ENCODE results near the gene ADPRM. TPM values are rescaled to one million over a fixed set of nuclear protein-coding genes. Genes with fewer than 3 reads are reported as not detected.

ADPRM gene
- total RNA-seq, 2 experiments from 2014 or later = 34.2 to 35.0 TPM

DNA sequence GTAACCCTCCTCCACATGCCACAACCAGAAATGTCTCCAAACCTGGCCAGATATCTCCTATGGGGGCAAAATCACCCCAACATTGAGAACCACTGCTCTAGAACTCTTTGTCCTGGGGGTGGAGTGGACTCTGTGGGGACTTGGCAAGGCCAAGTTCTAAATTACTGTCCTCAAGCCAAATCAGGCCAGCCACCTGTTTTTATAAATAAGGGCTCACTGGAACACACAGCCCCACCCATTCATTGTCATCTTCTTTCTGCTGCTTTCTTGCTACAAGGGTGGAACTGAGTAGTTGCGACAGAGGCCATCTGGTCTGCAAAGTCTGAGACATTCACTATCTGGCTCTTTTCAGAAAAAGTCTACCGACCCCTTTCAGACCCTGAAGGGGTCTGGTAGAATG is 59.2 kb downstream of the ADPRM start:
- intact Hi-C loops (cut with DNase I, micrococcal nuclease) = no loop called here
- Mint-ChIP-seq H3K4me1 (ENCODE audit: low read depth) (no peaks in the 10 kb centered on the region), H3K9me3 (no peaks in the 10 kb centered on the region), H3K27me3 (no peaks in the 10 kb centered on the region), H3K4me3 (no peak overlapping the region), H3K36me3 (ENCODE audit: low read depth) (no peaks in the 10 kb centered on the region), H3K27ac (no peak overlapping the region)
- Histone ChIP-seq H3K4me3 (ENCODE audit: low read length) (no peak overlapping the region), H3K27me3 (ENCODE audit: control insufficient read depth in 1 of 2, insufficient read depth in 2 of 2, low read length in 2 of 2) (no peaks in the 10 kb centered on the region), H3K9me3 (ENCODE audit: control insufficient read depth in 1 of 2, insufficient read depth in 1 of 2, low read length in 2 of 2) (no peaks in the 10 kb centered on the region), H3K36me3 (ENCODE audit: insufficient read depth, low read length) (no peaks in the 10 kb centered on the region), H3K27ac (ENCODE audit: low read depth in 1 of 2, low read length in 2 of 2) (no peak overlapping the region), H3K4me1 (ENCODE audit: insufficient read depth, low read length) (no peaks in the 10 kb centered on the region)
- CTCF ChIA-PET = no interaction called here
- TF ChIP-seq, protein P1, sequence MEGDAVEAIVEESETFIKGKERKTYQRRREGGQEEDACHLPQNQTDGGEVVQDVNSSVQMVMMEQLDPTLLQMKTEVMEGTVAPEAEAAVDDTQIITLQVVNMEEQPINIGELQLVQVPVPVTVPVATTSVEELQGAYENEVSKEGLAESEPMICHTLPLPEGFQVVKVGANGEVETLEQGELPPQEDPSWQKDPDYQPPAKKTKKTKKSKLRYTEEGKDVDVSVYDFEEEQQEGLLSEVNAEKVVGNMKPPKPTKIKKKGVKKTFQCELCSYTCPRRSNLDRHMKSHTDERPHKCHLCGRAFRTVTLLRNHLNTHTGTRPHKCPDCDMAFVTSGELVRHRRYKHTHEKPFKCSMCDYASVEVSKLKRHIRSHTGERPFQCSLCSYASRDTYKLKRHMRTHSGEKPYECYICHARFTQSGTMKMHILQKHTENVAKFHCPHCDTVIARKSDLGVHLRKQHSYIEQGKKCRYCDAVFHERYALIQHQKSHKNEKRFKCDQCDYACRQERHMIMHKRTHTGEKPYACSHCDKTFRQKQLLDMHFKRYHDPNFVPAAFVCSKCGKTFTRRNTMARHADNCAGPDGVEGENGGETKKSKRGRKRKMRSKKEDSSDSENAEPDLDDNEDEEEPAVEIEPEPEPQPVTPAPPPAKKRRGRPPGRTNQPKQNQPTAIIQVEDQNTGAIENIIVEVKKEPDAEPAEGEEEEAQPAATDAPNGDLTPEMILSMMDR (IDR thresholded peaks at IDR 0.05) = no peak
- POLR2A ChIA-PET = no interaction called here
- no peak for DNase-seq
- ATAC-seq (ENCODE audit: poor library complexity) = no peak

GRCh38 chr17:10757067-10757466 is 59.7 kb downstream of the ADPRM start:
- CTCF ChIA-PET = no interaction called here
- H3K27ac Mint-ChIP-seq = no peak overlapping the region
- H3K9me3 ChIP-seq (ENCODE audit: control insufficient read depth in 1 of 2, insufficient read depth in 1 of 2, low read length in 2 of 2) = no peaks in the 10 kb centered on the region
- H3K27me3 ChIP-seq (ENCODE audit: control insufficient read depth in 1 of 2, insufficient read depth in 2 of 2, low read length in 2 of 2) = no peaks in the 10 kb centered on the region
- no peaks in the 10 kb centered on the region for H3K9me3 Mint-ChIP-seq
- no peaks in the 10 kb centered on the region for H3K36me3 ChIP-seq (ENCODE audit: insufficient read depth, low read length)
- H3K4me3 Mint-ChIP-seq = no peak overlapping the region
- no peak overlapping the region for H3K27ac ChIP-seq (ENCODE audit: low read depth in 1 of 2, low read length in 2 of 2)
- no peaks in the 10 kb centered on the region for H3K27me3 Mint-ChIP-seq
- no peaks in the 10 kb centered on the region for H3K36me3 Mint-ChIP-seq (ENCODE audit: low read depth)
- H3K4me1 ChIP-seq (ENCODE audit: insufficient read depth, low read length) = no peaks in the 10 kb centered on the region
- ATAC-seq (ENCODE audit: poor library complexity) (no peak), DNase-seq (no peak)
- TF ChIP-seq, protein P1 (IDR thresholded peaks at IDR 0.05) = no peak
- POLR2A ChIA-PET = no interaction called here
- H3K4me1 Mint-ChIP-seq (ENCODE audit: low read depth) = no peaks in the 10 kb centered on the region
- H3K4me3 ChIP-seq (ENCODE audit: low read length) = no peak overlapping the region
- intact Hi-C loops (cut with DNase I, micrococcal nuclease) = no loop called here

- H3K9me3 ChIP-seq (ENCODE audit: control insufficient read depth in 1 of 2, insufficient read depth in 1 of 2, low read length in 2 of 2) = no peaks in the 10 kb centered on the region
- H3K27me3 ChIP-seq (ENCODE audit: control insufficient read depth in 1 of 2, insufficient read depth in 2 of 2, low read length in 2 of 2) = no peaks in the 10 kb centered on the region
- CTCF ChIA-PET = no interaction called here
- POLR2A ChIA-PET = no interaction called here
- H3K27me3 Mint-ChIP-seq = no peaks in the 10 kb centered on the region
- TF ChIP-seq, protein P1 (IDR thresholded peaks at IDR 0.05) = no peak
- H3K9me3 Mint-ChIP-seq = no peaks in the 10 kb centered on the region
- no peaks in the 10 kb centered on the region for H3K36me3 Mint-ChIP-seq (ENCODE audit: low read depth)
- DNase-seq = no peak
- no peaks in the 10 kb centered on the region for H3K4me1 Mint-ChIP-seq (ENCODE audit: low read depth)
- no peak overlapping the region for H3K4me3 Mint-ChIP-seq
- no peaks in the 10 kb centered on the region for H3K36me3 ChIP-seq (ENCODE audit: insufficient read depth, low read length)
- no peak overlapping the region for H3K27ac Mint-ChIP-seq
- H3K4me3 ChIP-seq (ENCODE audit: low read length) = no peak overlapping the region
- H3K27ac ChIP-seq (ENCODE audit: low read depth in 1 of 2, low read length in 2 of 2) = no peak overlapping the region
- intact Hi-C loops (cut with DNase I, micrococcal nuclease) = no loop called here
- no peak for ATAC-seq (ENCODE audit: poor library complexity)
- no peaks in the 10 kb centered on the region for H3K4me1 ChIP-seq (ENCODE audit: insufficient read depth, low read length)
Measured at GRCh38 chr17:10757647-10758046, 60.3 kb downstream of the ADPRM start.

Measured in CD4-positive, alpha-beta T cell (primary cell).